HT1080 (cell line): ENCODE data around the gene ZNF169. TPM values are rescaled to one million over a fixed set of nuclear protein-coding genes. Genes with fewer than 3 reads are reported as not detected.
"Not testable (repeated sequence)": the region's sequence is repeated elsewhere in the genome, so short reads cannot be mapped to it uniquely, and the experiment has no call there.

ENCODE experiments used
- DNase-seq: peaks from one replicate; pipeline ENCODE4 v3.0.0-alpha.2; 2015; ENCODE audit warnings: low read depth
- polyA plus RNA-seq, 2 experiments: library from polyadenylated mRNA; depleted of rRNA; stranded (reverse); fragments of >200 nt; gene quantifications; 2 replicates each; pipeline ENCODE4 v1.2.3, GENCODE V29; 2015
- total RNA-seq: library from RNA; depleted of rRNA; stranded (reverse); fragments of >200 nt; shearing (Covaris generic); gene quantifications from 2 replicates; pipeline ENCODE4 v1.2.3, GENCODE V29; 2014; rRNA removed

ZNF169 gene
- 2.8 and 4.1 TPM in 2 replicates for total RNA-seq
- 2.7 and 3.8 TPM in 2 replicates for polyA plus RNA-seq (2015; cell fraction: cytosol; rRNA removed)
- polyA plus RNA-seq (2015; cell fraction: nucleus; rRNA removed): 24.8 and 27.6 TPM in 2 replicates

DNA sequence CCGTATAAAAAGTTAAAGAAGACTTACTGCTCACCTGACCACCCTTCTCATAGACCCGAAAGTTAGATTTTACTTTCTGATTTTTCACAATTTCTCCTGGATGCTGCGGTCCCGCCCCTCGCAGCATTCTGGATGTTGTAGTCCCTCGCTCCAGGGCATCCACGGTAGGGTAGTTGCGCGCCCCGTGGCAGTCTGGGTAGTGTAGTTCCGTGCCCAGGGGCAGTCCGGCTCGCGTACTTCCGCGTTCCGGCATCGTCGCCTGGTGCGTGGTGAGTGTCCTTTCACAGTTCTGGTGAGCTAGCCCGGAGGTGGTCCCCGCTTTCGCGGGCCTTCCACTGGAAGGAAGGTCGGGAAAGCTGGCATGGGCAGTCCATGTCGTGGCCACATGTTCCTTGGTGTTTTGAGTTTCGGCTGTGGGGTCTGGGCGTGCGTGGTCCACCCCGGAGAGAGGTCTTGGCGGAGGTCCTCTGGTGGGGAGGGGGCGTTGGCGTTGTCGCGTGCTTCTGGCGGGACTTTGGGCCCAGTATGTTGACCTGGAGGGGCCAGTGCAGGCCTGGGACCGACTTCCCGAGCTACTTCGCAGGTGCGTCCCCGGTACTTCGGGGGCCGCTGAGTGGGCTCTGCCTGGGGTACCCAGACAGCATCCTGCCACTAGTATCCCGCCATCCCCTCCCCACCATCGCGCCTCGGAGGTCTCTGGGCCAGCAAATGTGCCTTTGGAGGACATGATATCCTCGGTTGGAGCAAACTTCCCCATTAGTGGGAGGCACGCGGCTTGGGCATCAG lies at the start of gene ZNF169:
TSS of gene ZNF169 (plus strand) at position 222 of the 786 bp plus-strand sequence. CDS start 19,515 bp downstream, outside the sequence.
- DNase-seq: peak; percentile 86

DNA sequence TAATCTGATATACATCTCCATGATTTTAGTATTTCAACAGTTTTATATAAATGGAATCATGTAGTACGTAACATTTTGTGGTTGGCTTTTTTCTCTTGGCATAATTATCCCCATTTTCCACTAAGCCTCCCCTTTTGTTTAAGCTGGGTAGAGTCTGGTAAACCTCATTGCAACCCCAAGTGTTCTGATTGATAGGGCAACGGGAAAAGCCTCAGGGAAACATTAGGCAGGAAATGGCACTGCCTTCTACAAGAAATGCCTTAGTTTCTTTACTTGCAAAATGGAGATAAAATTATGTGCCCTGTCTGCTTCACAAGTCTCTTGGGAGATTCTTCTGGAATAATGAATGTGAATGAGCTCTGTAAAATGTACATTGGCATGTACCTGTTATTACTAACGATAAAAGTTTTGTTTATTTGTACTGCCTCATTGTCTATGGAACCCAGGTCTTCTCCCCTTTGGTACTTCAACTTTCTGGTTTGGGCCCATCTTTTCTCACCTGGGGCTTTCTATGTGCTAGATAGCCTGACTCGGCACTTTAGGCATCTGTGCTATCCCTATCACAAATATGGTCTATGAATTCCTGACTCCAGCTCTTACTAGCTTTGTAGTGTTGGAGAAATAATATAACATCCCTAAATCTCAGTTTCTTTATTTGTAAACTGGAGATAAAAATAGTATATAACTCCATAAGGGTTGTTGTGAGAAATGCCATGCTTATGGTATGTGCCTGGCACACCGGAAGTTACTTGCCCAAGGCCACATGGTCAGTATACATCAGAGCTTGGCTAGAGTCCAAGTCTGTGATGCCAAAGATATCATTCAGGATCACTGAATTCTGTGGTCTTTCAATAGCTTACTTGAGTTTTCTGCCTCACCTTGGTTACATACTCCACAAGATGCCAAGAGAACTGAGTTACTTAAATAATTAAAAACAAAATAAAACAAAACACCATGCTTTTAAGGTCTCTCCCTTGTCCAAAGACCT lies 48.2 kb upstream of the ZNF169 start:
- peak; percentile 9 for DNase-seq

DNA sequence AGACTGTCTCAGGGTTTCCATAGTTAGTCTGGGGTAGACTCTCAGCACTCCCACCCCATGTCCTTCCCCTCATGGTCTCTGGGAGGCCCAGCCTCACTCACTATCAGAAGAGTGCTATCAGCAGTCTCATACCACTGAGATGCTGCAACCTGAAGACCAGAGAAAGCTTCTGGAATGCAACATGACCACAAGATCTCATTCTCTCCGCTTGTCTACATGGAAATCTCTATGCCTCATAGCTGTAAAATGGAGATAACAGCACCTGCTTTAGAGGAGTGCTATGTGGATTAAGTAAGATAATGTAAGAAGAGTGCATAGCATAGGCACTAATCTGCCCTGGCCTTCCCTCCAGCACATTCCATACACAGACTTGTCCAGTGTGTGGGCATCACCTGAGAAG lies 47.0 kb upstream of the ZNF169 start:
- no peak for DNase-seq

DNA sequence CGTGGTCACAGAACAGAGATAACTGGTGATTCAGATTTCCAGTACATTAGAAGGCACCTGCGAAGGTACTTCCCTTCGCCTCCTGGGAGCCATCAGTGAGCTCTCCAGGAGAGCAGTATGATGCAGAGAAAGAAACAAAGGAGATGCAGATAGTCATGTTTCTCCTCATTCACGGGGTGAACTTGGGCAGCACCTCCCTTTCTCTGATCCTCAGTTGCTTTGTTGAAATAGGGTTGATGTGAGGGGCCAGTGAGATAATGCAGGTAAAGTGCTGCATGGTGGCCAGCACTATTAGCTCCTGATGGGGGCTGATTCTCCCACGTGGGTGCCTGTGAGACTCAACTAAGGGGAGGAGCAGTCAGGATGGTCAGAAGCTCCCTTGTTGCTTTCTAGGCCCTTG lies 46.6 kb upstream of the ZNF169 start:
- no peak for DNase-seq

DNA sequence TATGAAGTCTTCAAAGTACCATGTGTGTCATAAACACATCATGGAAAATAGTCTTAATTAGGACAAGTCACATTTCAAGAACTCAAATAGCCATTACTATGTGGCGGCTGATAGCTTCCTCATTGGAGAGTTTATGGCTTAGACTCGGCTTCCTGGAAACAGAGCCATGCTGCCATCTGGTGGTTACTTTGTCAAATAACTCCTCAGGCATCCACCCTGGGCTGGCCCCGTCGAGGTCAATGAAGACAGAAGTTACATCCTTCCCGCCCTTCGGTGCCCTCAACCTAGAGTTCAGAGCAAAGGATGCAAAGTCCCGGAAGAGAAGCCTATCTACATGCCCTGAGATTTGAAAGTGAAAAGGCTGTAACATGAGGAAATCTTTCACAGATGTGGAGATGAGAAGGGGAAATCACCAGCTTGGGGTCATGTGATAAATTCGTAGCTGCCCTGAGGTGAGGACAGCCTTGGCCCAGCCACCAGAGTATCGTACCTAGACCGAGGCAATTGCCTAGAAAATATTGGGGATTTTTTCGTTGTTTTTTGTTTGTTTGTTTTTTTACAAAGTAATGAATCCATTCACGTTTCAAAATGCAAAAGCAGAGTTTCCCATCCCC lies 45.5 kb upstream of the ZNF169 start:
- DNase-seq: peak; percentile 61

DNA sequence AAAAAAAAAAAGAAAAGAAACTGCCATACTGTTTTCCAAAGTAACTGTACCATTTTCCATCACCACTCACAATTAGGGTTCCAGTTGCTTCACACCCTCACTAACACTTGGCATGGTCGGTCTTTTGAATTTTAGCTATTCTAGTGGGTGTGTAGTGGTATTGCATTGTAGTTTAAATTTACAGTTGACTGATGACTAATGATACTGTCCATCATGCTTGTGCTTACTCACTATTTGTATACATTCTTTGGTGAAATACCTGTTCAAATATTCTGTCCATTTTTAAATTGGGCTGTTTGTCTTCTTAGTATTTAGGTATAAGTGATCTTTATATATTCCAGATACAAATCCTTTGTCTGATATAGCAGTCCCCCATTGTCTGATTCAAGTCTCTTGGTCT lies 36.2 kb upstream of the ZNF169 start:
- peak; percentile 2 for DNase-seq

DNA sequence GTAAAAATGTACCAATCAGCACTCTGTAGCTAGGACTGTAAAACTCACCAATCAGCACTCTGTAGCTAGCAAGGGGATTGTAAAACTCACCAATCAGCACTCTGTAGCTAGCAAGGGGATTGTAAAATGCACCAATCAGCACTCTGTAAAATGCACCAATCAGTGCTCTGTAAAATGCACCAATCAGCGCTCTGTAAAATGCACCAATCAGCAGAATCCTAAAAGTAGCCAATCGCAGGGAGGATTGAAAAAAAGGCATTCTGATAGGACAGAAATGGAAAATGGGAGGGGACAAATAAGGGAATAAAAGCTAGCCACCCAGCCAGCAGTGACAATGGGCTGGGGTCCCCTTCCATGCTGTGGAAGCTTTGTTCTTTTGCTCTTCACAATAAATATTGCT lies 33.7 kb upstream of the ZNF169 start:
- not testable (repeated sequence) for DNase-seq

DNA sequence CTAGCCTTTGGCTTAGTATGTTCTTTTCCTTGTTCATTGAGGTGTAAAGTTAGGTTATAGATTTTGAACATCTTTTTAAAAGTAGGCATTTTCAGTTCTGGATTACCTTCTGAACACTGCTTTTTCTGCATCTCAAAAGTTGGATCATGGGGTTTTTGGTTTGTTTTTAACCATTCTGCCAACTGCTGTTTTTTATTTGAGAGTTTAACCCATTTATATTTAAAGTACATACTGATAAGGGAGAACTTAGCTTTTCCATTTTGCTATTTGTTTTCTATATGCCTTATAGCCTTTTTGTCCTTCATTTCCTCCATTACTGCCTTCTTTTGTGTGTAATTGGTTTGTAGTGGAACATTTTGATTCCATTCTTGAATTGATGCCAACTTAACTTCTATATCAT lies 30.5 kb upstream of the ZNF169 start:
- DNase-seq: no peak

DNA sequence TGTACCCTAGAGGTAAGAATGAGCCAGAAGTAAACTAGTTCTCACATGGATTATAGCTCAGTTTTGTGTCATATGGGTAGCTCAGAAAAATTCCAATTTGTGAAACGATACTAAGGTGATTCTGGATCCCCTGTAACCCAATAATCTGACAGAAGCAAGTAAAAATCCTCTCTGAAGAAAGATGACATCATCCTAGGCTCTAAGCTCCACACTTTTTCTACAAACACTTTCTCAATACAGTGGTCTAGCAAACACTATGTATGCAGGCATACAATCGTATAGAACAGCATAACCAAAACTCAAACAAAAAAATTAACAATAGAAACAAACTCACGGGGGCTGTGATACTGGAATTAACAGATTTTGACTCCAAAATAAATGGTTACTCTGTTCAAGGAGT lies 26.7 kb upstream of the ZNF169 start:
- no peak for DNase-seq

DNA sequence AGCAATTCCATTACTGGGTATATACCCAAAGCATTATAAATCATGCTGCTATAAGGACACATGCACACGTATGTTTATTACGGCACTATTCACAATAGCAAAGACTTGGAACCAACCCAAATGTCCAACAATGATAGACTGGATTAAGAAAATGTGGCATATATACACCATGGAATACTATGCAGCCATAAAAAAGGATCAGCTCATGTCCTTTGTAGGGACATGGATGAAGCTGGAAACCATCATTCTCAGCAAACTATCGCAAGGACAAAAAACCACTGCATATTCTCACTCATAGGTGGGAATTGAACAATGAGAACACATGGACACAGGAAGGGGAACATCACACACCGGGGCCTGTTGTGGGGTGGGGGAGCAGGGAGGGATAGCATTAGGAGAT lies 18.0 kb upstream of the ZNF169 start:
- DNase-seq: not testable (repeated sequence)

DNA sequence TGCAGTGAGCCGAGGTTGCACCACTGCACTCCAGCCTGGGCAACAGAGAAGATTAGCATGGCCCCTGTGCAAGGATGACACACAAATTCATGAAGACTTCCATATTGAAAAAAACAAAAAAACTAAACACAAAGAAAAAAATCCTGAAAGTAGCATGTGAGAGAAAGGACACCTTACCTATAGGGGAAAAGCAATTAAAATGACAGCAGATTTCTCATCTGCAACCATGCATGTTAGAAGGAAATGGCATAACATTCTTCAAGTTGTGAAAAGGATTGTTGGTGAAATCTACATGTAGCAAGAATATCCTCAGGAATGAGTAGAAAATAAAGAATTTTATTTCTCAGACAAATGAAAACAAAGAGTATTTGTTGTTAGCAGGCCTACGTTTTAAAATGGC lies 13.4 kb upstream of the ZNF169 start:
- no peak for DNase-seq

DNA sequence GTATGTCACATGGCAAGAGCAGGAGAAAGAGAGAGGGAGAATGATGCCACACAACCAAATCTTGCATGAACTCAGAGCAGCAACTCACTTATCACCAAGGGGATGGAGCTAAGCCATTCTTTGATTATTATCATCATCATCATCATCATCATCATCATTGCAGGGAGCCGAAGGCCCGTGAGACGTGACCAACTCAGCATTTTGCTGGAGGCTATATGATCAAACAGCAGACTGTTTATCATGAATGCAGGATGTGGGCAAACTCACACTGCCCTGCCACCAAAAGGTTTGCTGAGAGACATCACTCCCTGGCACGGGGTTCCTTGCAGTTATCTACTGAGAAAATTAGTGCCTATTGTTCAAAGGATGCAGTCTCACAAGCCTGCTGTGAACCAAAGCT lies 8.6 kb upstream of the ZNF169 start:
- peak; percentile 42 for DNase-seq

DNA sequence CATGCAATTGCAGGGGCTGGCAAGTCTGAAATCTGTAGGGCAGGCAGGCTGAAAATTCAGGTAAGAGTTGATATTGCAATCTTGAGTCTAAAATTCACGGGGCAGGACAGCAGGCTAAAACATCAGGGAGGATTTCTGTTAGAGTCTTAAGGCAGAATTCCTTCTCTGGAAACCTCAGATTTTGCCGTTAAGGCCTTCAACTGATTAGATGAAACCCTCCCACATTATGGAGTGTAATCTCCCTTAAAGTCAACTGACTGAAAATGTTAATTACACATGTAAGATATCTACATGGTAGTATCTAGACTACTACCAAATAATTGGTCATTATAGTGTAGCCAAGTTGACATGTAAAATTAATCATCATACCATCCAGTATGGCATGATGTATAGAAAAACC lies 3.1 kb upstream of the ZNF169 start:
- no peak for DNase-seq

DNA sequence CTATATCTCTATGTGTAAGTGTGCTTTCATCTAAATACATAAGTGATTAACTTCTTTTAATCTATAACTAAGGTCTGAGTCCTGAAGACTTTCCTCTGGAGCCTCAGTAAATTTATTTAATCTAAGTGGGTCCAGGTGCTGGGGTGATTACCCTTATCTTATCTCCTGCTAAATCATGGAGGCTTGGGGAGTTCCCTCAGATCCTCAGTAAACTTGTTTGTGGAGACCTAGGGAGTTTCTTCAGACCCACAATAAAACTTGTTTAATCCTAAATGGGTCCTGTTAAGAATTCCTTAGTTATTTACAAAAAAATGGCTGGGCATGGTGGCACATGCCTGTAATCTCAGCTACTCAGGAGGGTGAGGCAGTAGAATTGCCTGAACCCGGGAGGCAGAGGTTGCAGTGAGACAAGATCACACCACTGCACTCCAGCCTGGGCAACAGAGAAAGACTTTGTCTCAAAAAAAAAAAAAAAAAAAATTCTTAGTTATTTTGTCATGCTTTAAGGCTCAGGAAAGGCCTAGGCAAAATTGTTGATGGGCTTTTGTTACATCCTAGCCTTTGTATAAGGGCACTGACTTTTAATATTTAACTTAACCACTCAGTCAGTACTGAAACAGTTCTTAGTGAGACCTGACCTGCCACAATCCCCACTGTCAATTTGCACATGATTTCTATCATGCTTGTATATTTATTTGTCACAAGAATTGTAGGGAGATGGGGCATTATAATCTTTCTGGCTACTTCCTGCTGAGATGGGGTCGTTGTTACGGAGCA lies 6.7 kb downstream of the ZNF169 start:
- DNase-seq: not testable (repeated sequence)

DNA sequence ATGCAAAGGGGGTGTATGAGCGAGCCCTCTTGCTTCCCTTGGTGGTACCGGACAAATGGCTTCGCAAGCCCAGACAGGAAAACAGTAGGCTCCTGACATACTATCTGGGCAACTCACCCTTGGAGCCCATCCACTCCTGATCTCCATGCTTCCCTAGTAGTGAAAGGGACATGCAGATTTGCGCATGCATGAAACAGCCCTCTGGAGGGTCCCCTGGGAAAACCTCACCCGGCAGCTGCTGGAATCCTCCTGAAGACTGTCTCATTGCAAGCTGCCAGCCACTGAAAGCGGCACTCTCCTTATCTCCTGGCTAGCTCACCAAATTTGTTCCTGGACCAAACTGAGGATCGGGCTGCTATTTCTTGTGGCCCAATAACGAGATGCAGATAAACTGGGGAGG lies 10.2 kb downstream of the ZNF169 start:
- DNase-seq: no peak

DNA sequence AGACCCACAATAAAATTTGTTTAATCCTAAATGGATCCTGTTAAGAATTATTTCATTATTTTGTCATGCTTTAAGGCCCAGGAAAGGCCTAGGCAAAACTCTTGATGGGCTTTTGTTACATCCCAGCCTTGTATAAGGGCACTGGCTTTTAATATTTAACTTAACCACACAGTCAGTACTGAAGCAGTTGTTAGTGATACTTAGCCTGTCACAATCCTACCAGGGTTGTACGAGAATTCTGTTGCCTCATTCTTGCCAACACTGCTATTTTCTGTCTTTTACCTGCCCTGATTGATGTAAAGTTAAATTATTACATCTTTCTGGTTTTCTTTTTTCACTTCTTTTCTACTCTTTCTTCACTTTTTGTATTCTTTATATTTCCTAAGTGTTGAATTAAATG lies 10.9 kb downstream of the ZNF169 start:
- DNase-seq: no peak

DNA sequence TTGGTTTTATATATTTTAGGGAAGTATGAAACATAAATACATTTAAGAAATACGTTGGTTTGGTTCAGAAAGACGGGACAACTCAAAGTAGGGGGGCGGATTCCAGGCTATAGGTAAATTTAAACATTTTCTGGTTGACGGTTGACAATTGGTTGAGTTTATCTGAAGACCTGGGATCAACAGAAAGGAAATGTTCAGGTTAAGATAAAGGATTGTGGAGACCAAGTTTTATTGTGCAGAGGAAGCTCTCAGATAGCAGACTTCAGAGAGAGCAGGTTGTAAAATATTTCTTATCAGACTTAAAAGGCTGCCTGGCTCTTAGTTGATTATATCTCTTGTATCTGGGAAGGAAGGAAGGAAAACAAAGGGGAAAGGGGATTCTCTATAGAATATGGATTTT lies 17.9 kb downstream of the ZNF169 start:
- not testable (repeated sequence) for DNase-seq

DNA sequence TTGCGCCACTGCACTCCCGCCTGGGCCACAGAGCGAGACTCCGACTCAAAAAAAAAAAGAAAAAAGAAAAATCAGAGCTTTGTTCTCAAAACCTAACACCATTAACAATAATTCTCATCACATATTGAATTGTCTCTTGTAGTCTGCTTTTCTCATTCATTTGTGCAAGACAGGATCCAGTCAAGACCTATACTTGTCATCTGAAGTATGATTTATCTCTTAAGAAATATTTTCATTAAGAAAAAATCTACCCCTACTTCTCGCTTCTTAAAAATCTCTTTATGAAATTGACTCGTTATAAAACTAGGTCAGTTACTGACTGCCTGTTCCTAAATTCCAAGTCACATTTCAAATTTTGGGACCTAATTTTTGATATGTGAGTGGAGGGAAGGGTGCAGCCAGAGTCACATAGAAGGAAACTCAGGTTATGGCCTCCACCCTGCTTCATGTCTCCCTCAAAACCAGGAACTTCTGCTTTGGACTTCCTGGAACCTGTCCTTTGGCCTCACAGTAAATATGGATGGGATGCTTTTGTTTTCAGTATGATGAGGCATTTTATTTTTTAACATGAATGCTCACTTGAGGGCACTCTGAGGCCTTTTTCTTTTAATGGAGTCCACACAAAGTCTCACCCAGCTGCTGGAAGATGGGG lies 18.9 kb downstream of the ZNF169 start:
- no peak for DNase-seq

DNA sequence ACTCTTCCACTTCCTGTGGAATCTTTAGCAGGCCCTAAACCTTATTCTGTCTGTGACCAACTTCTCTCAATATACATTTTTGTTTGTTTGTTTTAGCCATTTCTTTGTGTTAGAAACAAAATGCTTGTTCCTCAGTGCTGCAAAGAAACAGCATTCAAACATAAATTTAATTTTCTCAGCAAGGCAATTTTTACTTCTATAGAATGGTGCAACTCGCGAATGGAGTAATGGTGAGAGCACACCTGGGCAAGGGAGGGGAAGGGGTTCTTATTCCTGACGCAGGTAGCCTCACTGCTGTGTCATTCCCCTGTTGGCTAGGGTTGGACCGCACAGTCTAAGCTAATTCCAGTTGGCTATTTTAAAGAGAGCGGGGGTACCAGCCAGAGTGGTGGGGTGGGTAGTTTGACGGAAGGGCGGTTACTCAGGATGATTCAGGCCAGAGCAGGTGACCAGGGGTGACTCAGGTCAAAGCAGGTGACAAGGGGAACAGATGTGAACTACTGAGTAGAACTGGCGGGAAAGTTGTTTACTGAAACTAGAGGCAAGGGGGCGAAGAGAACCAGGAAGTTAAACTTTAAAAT lies 21.4 kb downstream of the ZNF169 start:
- no peak for DNase-seq

DNA sequence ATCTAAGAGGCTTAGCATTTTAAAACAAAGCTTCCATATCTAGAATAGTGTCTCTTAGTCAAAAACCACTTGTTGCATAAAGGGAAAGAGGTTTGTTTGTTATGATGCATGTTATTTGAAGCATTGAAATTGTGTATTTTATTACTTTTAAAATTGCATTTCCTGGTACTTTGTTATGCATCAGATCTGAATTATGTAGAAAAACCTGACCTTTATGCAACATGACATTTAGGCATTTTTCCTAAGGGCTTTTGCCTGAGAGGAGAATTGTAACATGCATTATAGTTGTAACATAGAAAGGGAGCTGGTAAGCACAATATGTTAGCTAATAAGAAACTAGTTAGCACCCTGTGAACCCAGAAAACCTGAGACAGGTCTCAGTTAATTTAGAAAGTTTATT lies 22.0 kb downstream of the ZNF169 start:
- DNase-seq: no peak
